HG03520 (cell line): Measurements from ENCODE around the gene A2M.

ENCODE experiments used
- ATAC-seq: cut with Tn5 transposase; IDR thresholded peaks from one replicate; pipeline ENCODE4 v1.9.1; 2021; ENCODE audit warnings: mild to moderate bottlenecking, moderate library complexity; ENCODE audit not compliant: unreplicated experiment

The A2M gene

GRCh38 chr12:9040484-9041186, 75.1 kb downstream of the A2M start:
- no peak for ATAC-seq

GRCh38 chr12:9039397-9039977, 76.2 kb downstream of the A2M start:
- no peak for ATAC-seq

GRCh38 chr12:9037431-9037830, 78.3 kb downstream of the A2M start:
- ATAC-seq, result no peak

- no peak for ATAC-seq
Measured at GRCh38 chr12:9036227-9036626, 79.5 kb downstream of the A2M start.

GRCh38 chr12:9034095-9034494, 81.6 kb downstream of the A2M start:
- ATAC-seq, result no peak

GRCh38 chr12:9033265-9033887, 82.3 kb downstream of the A2M start:
- no peak for ATAC-seq

GRCh38 chr12:9032202-9032964, 83.3 kb downstream of the A2M start:
- ATAC-seq, result no peak

GRCh38 chr12:9030776-9031175, 84.9 kb downstream of the A2M start:
- ATAC-seq, result no peak

GRCh38 chr12:9027161-9028059, 88.3 kb downstream of the A2M start:
- ATAC-seq, result no peak

- no peak for ATAC-seq
Measured at GRCh38 chr12:9024512-9024911, 91.2 kb downstream of the A2M start.

- ATAC-seq, result no peak
Measured at GRCh38 chr12:9022592-9022991, 93.1 kb downstream of the A2M start.
